Measurements from ENCODE around the gene PCSK5. TPM values are rescaled to one million over a fixed set of nuclear protein-coding genes. Genes with fewer than 3 reads are reported as not detected.

PCSK5 gene
- total RNA-seq, 1 donor = 14.3 TPM

- no peaks in the 10 kb centered on the region for H3K9me3 ChIP-seq (ENCODE audit: low read depth, low read length)
- peaks cover 4% of the 10 kb centered on the region for H3K4me1 ChIP-seq (ENCODE audit: insufficient read depth, low read length)
- H3K4me3 ChIP-seq (ENCODE audit: low read length) = no peak overlapping the region
- H3K27me3 ChIP-seq (ENCODE audit: insufficient read depth, low read length) = no peaks in the 10 kb centered on the region
These were observed 211.5 kb downstream of the PCSK5 start for GRCh38 chr9:76101947-76102346.

- H3K4me3 ChIP-seq (ENCODE audit: low read length) = no peak overlapping the region
- H3K4me1 ChIP-seq (ENCODE audit: insufficient read depth, low read length) = peaks cover 4% of the 10 kb centered on the region
- no peaks in the 10 kb centered on the region for H3K27me3 ChIP-seq (ENCODE audit: insufficient read depth, low read length)
- no peaks in the 10 kb centered on the region for H3K9me3 ChIP-seq (ENCODE audit: low read depth, low read length)
These were observed 213.2 kb downstream of the PCSK5 start for GRCh38 chr9:76103531-76104315.

- Histone ChIP-seq H3K4me1 (ENCODE audit: insufficient read depth, low read length) (no peaks in the 10 kb centered on the region), H3K27me3 (ENCODE audit: insufficient read depth, low read length) (no peaks in the 10 kb centered on the region), H3K9me3 (ENCODE audit: low read depth, low read length) (no peaks in the 10 kb centered on the region), H3K4me3 (ENCODE audit: low read length) (no peak overlapping the region)
These were observed 217.0 kb downstream of the PCSK5 start for GRCh38 chr9:76107482-76107881.

- Histone ChIP-seq H3K9me3 (ENCODE audit: low read depth, low read length) (no peaks in the 10 kb centered on the region), H3K27me3 (ENCODE audit: insufficient read depth, low read length) (no peaks in the 10 kb centered on the region), H3K4me3 (ENCODE audit: low read length) (no peak overlapping the region), H3K4me1 (ENCODE audit: insufficient read depth, low read length) (no peaks in the 10 kb centered on the region)
These were observed 219.5 kb downstream of the PCSK5 start for GRCh38 chr9:76109953-76110352.

GRCh38 chr9:76112151-76112550 is 221.7 kb downstream of the PCSK5 start:
- Histone ChIP-seq H3K27me3 (ENCODE audit: insufficient read depth, low read length) (no peaks in the 10 kb centered on the region), H3K4me1 (ENCODE audit: insufficient read depth, low read length) (no peaks in the 10 kb centered on the region), H3K9me3 (ENCODE audit: low read depth, low read length) (no peaks in the 10 kb centered on the region), H3K4me3 (ENCODE audit: low read length) (no peak overlapping the region)

GRCh38 chr9:76114144-76114543 is 223.7 kb downstream of the PCSK5 start:
- H3K9me3 ChIP-seq (ENCODE audit: low read depth, low read length) = no peaks in the 10 kb centered on the region
- H3K4me3 ChIP-seq (ENCODE audit: low read length) = no peak overlapping the region
- H3K4me1 ChIP-seq (ENCODE audit: insufficient read depth, low read length) = no peaks in the 10 kb centered on the region
- H3K27me3 ChIP-seq (ENCODE audit: insufficient read depth, low read length) = no peaks in the 10 kb centered on the region

- H3K4me3 ChIP-seq (ENCODE audit: low read length) = no peak overlapping the region
- no peaks in the 10 kb centered on the region for H3K27me3 ChIP-seq (ENCODE audit: insufficient read depth, low read length)
- H3K4me1 ChIP-seq (ENCODE audit: insufficient read depth, low read length) = no peaks in the 10 kb centered on the region
- H3K9me3 ChIP-seq (ENCODE audit: low read depth, low read length) = no peaks in the 10 kb centered on the region
These were observed 224.9 kb downstream of the PCSK5 start for GRCh38 chr9:76115396-76115795.

GRCh38 chr9:76115982-76116646 is 225.6 kb downstream of the PCSK5 start:
- Histone ChIP-seq H3K9me3 (ENCODE audit: low read depth, low read length) (no peaks in the 10 kb centered on the region), H3K4me3 (ENCODE audit: low read length) (no peak overlapping the region), H3K4me1 (ENCODE audit: insufficient read depth, low read length) (no peaks in the 10 kb centered on the region), H3K27me3 (ENCODE audit: insufficient read depth, low read length) (no peaks in the 10 kb centered on the region)

GRCh38 chr9:76116913-76117312 is 226.4 kb downstream of the PCSK5 start:
- no peak overlapping the region for H3K4me3 ChIP-seq (ENCODE audit: low read length)
- no peaks in the 10 kb centered on the region for H3K27me3 ChIP-seq (ENCODE audit: insufficient read depth, low read length)
- no peaks in the 10 kb centered on the region for H3K9me3 ChIP-seq (ENCODE audit: low read depth, low read length)
- no peaks in the 10 kb centered on the region for H3K4me1 ChIP-seq (ENCODE audit: insufficient read depth, low read length)

GRCh38 chr9:76127637-76128036 is 237.2 kb downstream of the PCSK5 start:
- H3K4me1 ChIP-seq (ENCODE audit: insufficient read depth, low read length) = no peaks in the 10 kb centered on the region
- H3K4me3 ChIP-seq (ENCODE audit: low read length) = no peak overlapping the region
- H3K27me3 ChIP-seq (ENCODE audit: insufficient read depth, low read length) = no peaks in the 10 kb centered on the region
- no peaks in the 10 kb centered on the region for H3K9me3 ChIP-seq (ENCODE audit: low read depth, low read length)

- Histone ChIP-seq H3K9me3 (ENCODE audit: low read depth, low read length) (no peaks in the 10 kb centered on the region), H3K27me3 (ENCODE audit: insufficient read depth, low read length) (no peaks in the 10 kb centered on the region), H3K4me1 (ENCODE audit: insufficient read depth, low read length) (no peaks in the 10 kb centered on the region), H3K4me3 (ENCODE audit: low read length) (no peak overlapping the region)
These were observed 245.4 kb downstream of the PCSK5 start for GRCh38 chr9:76135902-76136301.

GRCh38 chr9:76136986-76137385 is 246.5 kb downstream of the PCSK5 start:
- Histone ChIP-seq H3K27me3 (ENCODE audit: insufficient read depth, low read length) (no peaks in the 10 kb centered on the region), H3K9me3 (ENCODE audit: low read depth, low read length) (no peaks in the 10 kb centered on the region), H3K4me1 (ENCODE audit: insufficient read depth, low read length) (no peaks in the 10 kb centered on the region), H3K4me3 (ENCODE audit: low read length) (no peak overlapping the region)

- Histone ChIP-seq H3K9me3 (ENCODE audit: low read depth, low read length) (no peaks in the 10 kb centered on the region), H3K27me3 (ENCODE audit: insufficient read depth, low read length) (no peaks in the 10 kb centered on the region), H3K4me3 (ENCODE audit: low read length) (no peak overlapping the region), H3K4me1 (ENCODE audit: insufficient read depth, low read length) (no peaks in the 10 kb centered on the region)
These were observed 247.5 kb downstream of the PCSK5 start for GRCh38 chr9:76137931-76138330.

GRCh38 chr9:76138360-76138759 is 247.9 kb downstream of the PCSK5 start:
- Histone ChIP-seq H3K4me1 (ENCODE audit: insufficient read depth, low read length) (no peaks in the 10 kb centered on the region), H3K4me3 (ENCODE audit: low read length) (no peak overlapping the region), H3K9me3 (ENCODE audit: low read depth, low read length) (no peaks in the 10 kb centered on the region), H3K27me3 (ENCODE audit: insufficient read depth, low read length) (no peaks in the 10 kb centered on the region)

GRCh38 chr9:76143834-76144233 is 253.4 kb downstream of the PCSK5 start:
- H3K27me3 ChIP-seq (ENCODE audit: insufficient read depth, low read length) = no peaks in the 10 kb centered on the region
- H3K4me3 ChIP-seq (ENCODE audit: low read length) = no peak overlapping the region
- peaks cover 6% of the 10 kb centered on the region for H3K4me1 ChIP-seq (ENCODE audit: insufficient read depth, low read length)
- no peaks in the 10 kb centered on the region for H3K9me3 ChIP-seq (ENCODE audit: low read depth, low read length)

GRCh38 chr9:76150013-76150412 is 259.5 kb downstream of the PCSK5 start:
- Histone ChIP-seq H3K4me3 (ENCODE audit: low read length) (no peak overlapping the region), H3K27me3 (ENCODE audit: insufficient read depth, low read length) (no peaks in the 10 kb centered on the region), H3K9me3 (ENCODE audit: low read depth, low read length) (no peaks in the 10 kb centered on the region), H3K4me1 (ENCODE audit: insufficient read depth, low read length) (peaks cover 6% of the 10 kb centered on the region)
